SK-MEL-5 (cell line): ENCODE measurements around the gene MACF1. TPM values are rescaled to one million over a fixed set of nuclear protein-coding genes. Genes with fewer than 3 reads are reported as not detected.
"Not testable (repeated sequence)": the region's sequence is repeated elsewhere in the genome, so short reads cannot be mapped to it uniquely, and the experiment has no call there.

ENCODE experiments used
- DNase-seq: peaks from one replicate; pipeline ENCODE4 v3.0.0-alpha.2; 2016; ENCODE audit warnings: low read depth, low spot score
- in situ Hi-C: cut with HindIII; loops from 2 replicates; pipeline ENCODE4 v1.10.0; 2016; ENCODE audit warnings: low sequenced_read_pairs, high pct_unique_total_duplicates, low pct_unique_long_range_greater_than_20kb
- total RNA-seq: library from RNA; depleted of rRNA; stranded (reverse); fragments of >200 nt; shearing (Covaris generic); gene quantifications from 2 replicates; pipeline ENCODE4 v1.2.3, GENCODE V29; 2014

MACF1 gene
- total RNA-seq, 1 experiment from 2014 or later: 70.1 TPM

GRCh38 chr1:39205102-39205780 is 746 bp downstream of the MACF1 start:
- in situ Hi-C loops: no loop called here

GRCh38 chr1:39205781-39206464 is 1.4 kb downstream of the MACF1 start:
- no peak for DNase-seq
- in situ Hi-C loops: no loop called here

More at GRCh38 chr1:39205102-39205780, 746 bp downstream of the MACF1 start:
- peak; percentile 81 for DNase-seq

GRCh38 chr1:39208360-39208759 is 3.9 kb downstream of the MACF1 start:
- DNase-seq, in situ Hi-C loops: not testable (repeated sequence)

- in situ Hi-C loops: no loop called here
- no peak for DNase-seq
These were observed 6.2 kb downstream of the MACF1 start for GRCh38 chr1:39210649-39211048.

- in situ Hi-C loops: no loop called here
- no peak for DNase-seq
These were observed 8.0 kb downstream of the MACF1 start for GRCh38 chr1:39212499-39212898.

GRCh38 chr1:39213511-39214002 is 9.1 kb downstream of the MACF1 start:
- DNase-seq: no peak
- in situ Hi-C loops: no loop called here

- in situ Hi-C loops: no loop called here
- DNase-seq: no peak
These were observed 9.7 kb downstream of the MACF1 start for GRCh38 chr1:39214021-39214713.

- in situ Hi-C loops: no loop called here
These were observed 10.2 kb downstream of the MACF1 start for GRCh38 chr1:39214714-39214997.

GRCh38 chr1:39214998-39215873 is 10.7 kb downstream of the MACF1 start:
- no peak for DNase-seq
- in situ Hi-C loops: no loop called here

More at GRCh38 chr1:39214714-39214997, 10.2 kb downstream of the MACF1 start:
- no peak for DNase-seq

- in situ Hi-C loops: no loop called here
- no peak for DNase-seq
These were observed 12.3 kb downstream of the MACF1 start for GRCh38 chr1:39216771-39217170.

GRCh38 chr1:39220891-39221870 is 16.7 kb downstream of the MACF1 start:
- no peak for DNase-seq
- in situ Hi-C loops: no loop called here

- in situ Hi-C loops: no loop called here
- DNase-seq: no peak
These were observed 19.9 kb downstream of the MACF1 start for GRCh38 chr1:39224295-39224829.

- no peak for DNase-seq
- in situ Hi-C loops: no loop called here
These were observed 22.3 kb downstream of the MACF1 start for GRCh38 chr1:39226836-39227235.

- no peak for DNase-seq
- in situ Hi-C loops: no loop called here
These were observed 23.8 kb downstream of the MACF1 start for GRCh38 chr1:39228252-39228651.

GRCh38 chr1:39229504-39229903 is 25.0 kb downstream of the MACF1 start:
- DNase-seq: no peak

More at GRCh38 chr1:39229504-39229903, 25.0 kb downstream of the MACF1 start:
- in situ Hi-C loops: no loop called here
